Camera-type eye (tissue), 1 donor: ENCODE data around the gene DHX38. TPM values are rescaled to one million over a fixed set of nuclear protein-coding genes. Genes with fewer than 3 reads are reported as not detected.

Experiments used
- total RNA-seq: library from RNA; depleted of rRNA; stranded (reverse); fragments of >200 nt; gene quantifications from one replicate; pipeline ENCODE4 v1.2.3, GENCODE V29; 2014

DHX38 gene
- 52.0 TPM for total RNA-seq

GRCh38 chr16:72093448-72094265, at the start of gene DHX38, which contains the start of gene TXNL4B:
Gene DHX38 (plus strand): TSS chr16:72093847. CDS start chr16:72096158, 2,311 bp downstream.
Gene TXNL4B (minus strand): TSS chr16:72093620. CDS start chr16:72090749, 2,871 bp downstream.

GRCh38 chr16:72054254-72054847, 39.3 kb upstream of the DHX38 start, which contains the start of gene HP:
Gene HP (plus strand): TSS chr16:72054505. CDS start chr16:72054653, 148 bp downstream.

Other genes starting within 250 kb of the DHX38 start
- gene ATXN1L, start 247.9 kb upstream of the DHX38 start, total RNA-seq = 21.8 TPM
- gene ZNF821, start 209.7 kb upstream of the DHX38 start, total RNA-seq = 23.4 TPM
- 264 TPM for gene IST1, start 198.3 kb upstream of the DHX38 start, total RNA-seq
- 0.05 TPM for gene PKD1L3, start 93.4 kb upstream of the DHX38 start, total RNA-seq
- gene DHODH, start 85.1 kb upstream of the DHX38 start, total RNA-seq = 6.9 TPM
- 0.55 TPM for gene HP, start 39.3 kb upstream of the DHX38 start, total RNA-seq
- gene HPR, start 30.6 kb upstream of the DHX38 start, total RNA-seq = not detected
- 19.2 TPM for gene TXNL4B, start 227 bp upstream of the DHX38 start, total RNA-seq
- 3.1 TPM for gene PMFBP1, start 78.3 kb downstream of the DHX38 start, total RNA-seq